Hindlimb muscle (tissue), 1 donor: ENCODE measurements around the gene SMIM45. TPM values are rescaled to one million over a fixed set of nuclear protein-coding genes. Genes with fewer than 3 reads are reported as not detected.

Source experiments
- polyA plus RNA-seq: library from polyadenylated mRNA; unstranded; fragments of 120-200 nt; gene quantifications from one replicate; pipeline ENCODE4 v1.2.1, GENCODE V29; 2013; ENCODE audit not compliant: insufficient read length

Gene SMIM45

Other genes starting within 250 kb of the SMIM45 start
- 10.2 TPM for gene CCDC134, start 151.5 kb upstream of the SMIM45 start, polyA plus RNA-seq
- gene SREBF2, start 119.0 kb upstream of the SMIM45 start, polyA plus RNA-seq = 83.4 TPM
- gene SHISA8, start 37.1 kb upstream of the SMIM45 start, polyA plus RNA-seq = 1.1 TPM
- gene TNFRSF13C, start 25.3 kb upstream of the SMIM45 start, polyA plus RNA-seq = 1.5 TPM
- 5.6 TPM for gene CENPM, start 5.0 kb upstream of the SMIM45 start, polyA plus RNA-seq
- 0.63 TPM for gene SEPTIN3, start 17.3 kb downstream of the SMIM45 start, polyA plus RNA-seq
- 1.1 TPM for gene WBP2NL, start 46.6 kb downstream of the SMIM45 start, polyA plus RNA-seq
- gene NAGA, start 118.7 kb downstream of the SMIM45 start, polyA plus RNA-seq = 19.9 TPM
- 17.9 TPM for gene PHETA2, start 122.1 kb downstream of the SMIM45 start, polyA plus RNA-seq
- gene SMDT1, start 127.5 kb downstream of the SMIM45 start, polyA plus RNA-seq = 75.1 TPM
- gene NDUFA6, start 138.6 kb downstream of the SMIM45 start, polyA plus RNA-seq = 75.3 TPM
- gene CYP2D6, start 178.7 kb downstream of the SMIM45 start, polyA plus RNA-seq = 1.4 TPM